H1 (cell line): ENCODE results near the gene DENND2D. TPM values are rescaled to one million over a fixed set of nuclear protein-coding genes. Genes with fewer than 3 reads are reported as not detected.

Experiments used
- CTCF ChIA-PET: fragments of 300-600 bp; sonication (Branson Sonifier 250); formaldehyde crosslinking; loops from one replicate; lab custom pipeline; 2021; ENCODE audit not compliant: partially characterized antibody; lab: Charles Lee
- POLR2A ChIA-PET: fragments of 300-600 bp; sonication (Branson Sonifier 250); formaldehyde crosslinking; loops from one replicate; lab custom pipeline; 2021; ENCODE audit warnings: inconsistent platforms; ENCODE audit not compliant: partially characterized antibody; lab: Charles Lee
- DNase-seq, 2 experiments: peaks; one replicate each; pipeline versions ENCODE4 v3.0.0 to v3.0.0-alpha.2; 2010 to 2022; ENCODE audit warnings: low spot score in 2 of 2, low read depth in 1 of 2, mixed read lengths in 1 of 2
- FAIRE-seq: peaks from 2 replicates; lab custom pipeline; 2011; peaks lifted over from hg19 to GRCh38; lab: Jason Lieb, UNC
- H2AFZ ChIP-seq: 2 replicates; pipeline ENCODE4 v1.8.1; 2012; ENCODE audit warnings: low read length, inconsistent platforms
- H2AK5ac ChIP-seq: 2 replicates; pipeline ENCODE4 v1.6.1; 2013; ENCODE audit warnings: low read depth, low read length
- H2BK120ac ChIP-seq: replicated peaks from 2 replicates; pipeline ENCODE3; 2013; ENCODE audit warnings: low read depth, low read length, inconsistent platforms
- H2BK12ac ChIP-seq: 2 replicates; pipeline ENCODE4 v1.6.1; 2013; ENCODE audit warnings: low read depth, low read length
- H2BK15ac ChIP-seq: 2 replicates; pipeline ENCODE4 v1.6.1; 2013; ENCODE audit warnings: low read length
- H2BK20ac ChIP-seq: 2 replicates; pipeline ENCODE4 v1.6.1; 2013; ENCODE audit warnings: low read length
- H2BK5ac ChIP-seq: 2 replicates; pipeline ENCODE4 v1.6.1; 2013; ENCODE audit warnings: low read depth, low read length
- H3K14ac ChIP-seq: 2 replicates; pipeline ENCODE4 v1.6.1; 2013; ENCODE audit warnings: inconsistent platforms; ENCODE audit not compliant: insufficient read length
- H3K18ac ChIP-seq: 2 replicates; pipeline ENCODE4 v1.6.1; 2013; ENCODE audit warnings: low read length; ENCODE audit errors: extremely low read depth
- H3K23ac ChIP-seq: 2 replicates; pipeline ENCODE4 v1.6.1; 2013; ENCODE audit warnings: inconsistent platforms; ENCODE audit not compliant: insufficient read length
- H3K23me2 ChIP-seq: 2 replicates; pipeline ENCODE4 v1.6.1; 2013; ENCODE audit warnings: low read depth, low read length
- H3K27ac ChIP-seq: 2 replicates; pipeline ENCODE4 v1.6.1; 2011; ENCODE audit warnings: low read depth, low read length, inconsistent platforms
- H3K27me3 ChIP-seq, 4 experiments: replicated peaks in 1 of 4; 1 replicate in 1 of 4; 2 replicates in 3 of 4; pipeline versions ENCODE4 v1.6.1 to v1.8.1; 2011 to 2013; ENCODE audit warnings: low read length in 3 of 4, mild to moderate bottlenecking in 3 of 4, inconsistent platforms in 2 of 4, mixed read lengths in 2 of 4, moderate library complexity in 1 of 4; ENCODE audit not compliant: control insufficient read depth in 3 of 4, insufficient read depth in 3 of 4; ENCODE audit errors: extremely low read depth in 1 of 4
- H3K36me3 ChIP-seq, 4 experiments: 2 replicates each; pipeline versions ENCODE4 v1.6.1 to v1.8.1; 2011 to 2013; ENCODE audit warnings: mild to moderate bottlenecking in 4 of 4, low read length in 3 of 4, moderate library complexity in 2 of 4, control low read depth in 1 of 4, inconsistent platforms in 1 of 4; ENCODE audit not compliant: insufficient read depth in 4 of 4, control insufficient read depth in 2 of 4
- H3K4ac ChIP-seq: replicated peaks from 2 replicates; pipeline ENCODE3; 2013; ENCODE audit warnings: low read length, low read depth, mixed read lengths, inconsistent platforms; ENCODE audit not compliant: insufficient read length
- H3K4me1 ChIP-seq, 4 experiments: replicated peaks in 1 of 4; 1 replicate in 1 of 4; 2 replicates in 3 of 4; pipeline versions ENCODE4 v1.6.1 to v1.8.1; 2011 to 2013; ENCODE audit warnings: low read length in 3 of 4, inconsistent platforms in 2 of 4, mixed read lengths in 1 of 4; ENCODE audit not compliant: insufficient read depth in 4 of 4, control insufficient read depth in 3 of 4
- H3K4me2 ChIP-seq, 2 experiments: 2 replicates each; pipeline versions ENCODE4 v1.6.1 to v1.8.1; 2011 to 2013; ENCODE audit warnings: low read depth in 2 of 2, low read length in 2 of 2, control low read depth in 1 of 2, inconsistent platforms in 1 of 2, mild to moderate bottlenecking in 1 of 2; ENCODE audit not compliant: insufficient read depth in 1 of 2
- H3K4me3 ChIP-seq, 4 experiments: fragments of 200-600, 300-600 bp in 1 of 4; sonication (generic), shearing (Covaris generic), sonication (Bioruptor Twin) in 1 of 4; 2 replicates each; pipeline versions ENCODE4 v1.5.1 to v1.8.1; 2011 to 2016; ENCODE audit warnings: low read length in 4 of 4, low read depth in 3 of 4, control low read depth in 2 of 4, inconsistent platforms in 2 of 4, mild to moderate bottlenecking in 2 of 4, mixed read lengths in 1 of 4, moderate library complexity in 1 of 4; ENCODE audit not compliant: insufficient read depth in 2 of 4; ENCODE audit errors: extremely low read depth in 1 of 4
- H3K56ac ChIP-seq: replicated peaks from 2 replicates; pipeline ENCODE3; 2013; ENCODE audit warnings: low read depth, mild to moderate bottlenecking, mixed read lengths, low read length, inconsistent platforms; ENCODE audit not compliant: insufficient read length
- H3K79me1 ChIP-seq: 2 replicates; pipeline ENCODE4 v1.6.1; 2013; ENCODE audit warnings: low read depth, low read length, control low read depth
- H3K79me2 ChIP-seq, 2 experiments: 2 replicates each; pipeline versions ENCODE4 v1.6.1 to v1.8.1; 2012 to 2013; ENCODE audit warnings: low read length in 2 of 2, mild to moderate bottlenecking in 2 of 2, inconsistent platforms in 1 of 2; ENCODE audit not compliant: insufficient read depth in 2 of 2, control insufficient read depth in 1 of 2
- H3K9ac ChIP-seq, 4 experiments: replicated peaks in 1 of 4; 1 replicate in 1 of 4; 2 replicates in 3 of 4; pipeline versions ENCODE4 v1.6.1 to v1.8.1; 2011 to 2013; ENCODE audit warnings: low read depth in 3 of 4, low read length in 3 of 4, control low read depth in 2 of 4, mild to moderate bottlenecking in 2 of 4, moderate library complexity in 2 of 4, inconsistent platforms in 1 of 4; ENCODE audit errors: extremely low read depth in 1 of 4
- H3K9me3 ChIP-seq, 2 experiments: 2 replicates each; pipeline versions ENCODE4 v1.6.1 to v1.8.1; 2012 to 2013; ENCODE audit warnings: mild to moderate bottlenecking in 2 of 2, moderate library complexity in 2 of 2, control low read depth in 1 of 2, inconsistent platforms in 1 of 2, low read depth in 1 of 2, low read length in 1 of 2, mixed read lengths in 1 of 2; ENCODE audit not compliant: insufficient read depth in 2 of 2
- H4K20me1 ChIP-seq, 2 experiments: replicated peaks in 1 of 2; 2 replicates each; pipeline versions ENCODE3 to v1.8.1; 2011 to 2013; ENCODE audit warnings: inconsistent platforms in 2 of 2, low read length in 2 of 2, mild to moderate bottlenecking in 1 of 2; ENCODE audit not compliant: insufficient read depth in 2 of 2, control insufficient read depth in 1 of 2
- H4K5ac ChIP-seq: 2 replicates; pipeline ENCODE4 v1.6.1; 2013; ENCODE audit warnings: low read length, low read depth, mixed read lengths, inconsistent platforms; ENCODE audit not compliant: insufficient read length
- H4K8ac ChIP-seq: 2 replicates; pipeline ENCODE4 v1.8.0; 2013; ENCODE audit warnings: mild to moderate bottlenecking, moderate library complexity, low read length, inconsistent platforms; ENCODE audit not compliant: insufficient read depth; ENCODE audit errors: extremely low read depth
- H4K91ac ChIP-seq: replicated peaks from 2 replicates; pipeline ENCODE3; 2013; ENCODE audit warnings: low read length, mixed read lengths, inconsistent platforms; ENCODE audit not compliant: insufficient read length
- ASH2L ChIP-seq: fragments of 200-600, 300-600 bp; sonication (generic); IDR thresholded peaks from one replicate; pipeline ENCODE4 v1.7.1; 2017; ENCODE audit warnings: low read length
- BACH1 ChIP-seq: IDR thresholded peaks from 2 replicates; pipeline ENCODE4 v1.6.1; 2012; ENCODE audit warnings: low read length, improper control_type of control experiment
- BRCA1 ChIP-seq: IDR thresholded peaks from 2 replicates; pipeline ENCODE4 v1.6.1; 2012; ENCODE audit warnings: low read depth, low read length, improper control_type of control experiment
- EZH2 ChIP-seq: fragments of 200-600 bp; sonication (generic); IDR thresholded peaks from 2 replicates; pipeline ENCODE4 v1.7.1; 2012; ENCODE audit warnings: low read depth, mild to moderate bottlenecking, moderate library complexity, low read length, inconsistent platforms; ENCODE audit not compliant: severe bottlenecking
- JUND ChIP-seq: IDR thresholded peaks from 2 replicates; pipeline ENCODE4 v1.6.1; 2011; ENCODE audit warnings: mild to moderate bottlenecking, improper control_type of control experiment, low read length
- KDM4A ChIP-seq: IDR thresholded peaks from one replicate; pipeline ENCODE4 v1.7.1; 2012; ENCODE audit warnings: low read depth, mild to moderate bottlenecking, moderate library complexity, low read length, inconsistent platforms; ENCODE audit not compliant: severe bottlenecking
- NRF1 ChIP-seq: IDR thresholded peaks from 2 replicates; pipeline ENCODE4 v1.6.1; 2011; ENCODE audit warnings: mild to moderate bottlenecking, low read depth, low read length, improper control_type of control experiment
- POLR2AphosphoS5 ChIP-seq: IDR thresholded peaks from 2 replicates; pipeline ENCODE4 v1.6.1; 2011; ENCODE audit warnings: low read depth, low read length
- RBBP5 ChIP-seq: IDR thresholded peaks from 2 replicates; pipeline ENCODE4 v1.7.1; 2012; ENCODE audit warnings: low read depth, mild to moderate bottlenecking, inconsistent platforms, low read length, moderate library complexity, borderline replicate concordance
- RXRA ChIP-seq: IDR thresholded peaks from 2 replicates; pipeline ENCODE4 v1.6.1; 2011; ENCODE audit warnings: low read depth, mild to moderate bottlenecking, low read length, moderate library complexity; ENCODE audit not compliant: insufficient read depth
- SIRT6 ChIP-seq: IDR thresholded peaks from one replicate; pipeline ENCODE4 v1.7.1; 2012; ENCODE audit warnings: low read length, inconsistent platforms
- SRF ChIP-seq: IDR thresholded peaks from 2 replicates; pipeline ENCODE4 v1.6.1; 2011; ENCODE audit warnings: mild to moderate bottlenecking, low read depth, low read length, moderate library complexity
- SUZ12 ChIP-seq: fragments of 200-600 bp; sonication (generic); IDR thresholded peaks from 2 replicates; pipeline ENCODE4 v1.6.1; 2012; ENCODE audit warnings: mild to moderate bottlenecking, inconsistent platforms, low read length, moderate library complexity, mixed read lengths
- WGBS, 2 experiments: shearing (Covaris generic) in 1 of 2; methylation state at CpG; one replicate each; pipeline versions ENCODE4 v1.1.6 to v1.1.7; 2013 to 2015; ENCODE audit warnings: low lambda C conversion rate in 2 of 2, mixed read lengths in 2 of 2, inconsistent platforms in 1 of 2, low coverage in 1 of 2, missing lambda C conversion rate in 1 of 2; ENCODE audit not compliant: insufficient replicate concordance in 2 of 2, insufficient coverage in 1 of 2, insufficient read length in 1 of 2; ENCODE audit errors: extremely low coverage in 1 of 2, missing lambda C conversion rate in 1 of 2; 5-methylcytosine and 5-hydroxymethylcytosine counted together
- polyA plus RNA-seq, 7 experiments: library from polyadenylated mRNA; depleted of rRNA in 3 of 7; stranded (reverse) in 5 of 7; unstranded in 2 of 7; fragments of >200 nt in 5 of 7; fragments of 200-250 nt in 2 of 7; gene quantifications; 1 replicate in 5 of 7; 2 replicates in 1 of 7; 4 replicates in 1 of 7; pipeline versions ENCODE4 v1.2.1 to v1.2.3, GENCODE V29; 2011 to 2013; ENCODE audit warnings: missing spikeins in 2 of 7, mixed read lengths in 2 of 7
- total RNA-seq: library from RNA; stranded (reverse); fragmentation: NEBNext Ultra II Directional; extraction: Animal tissue kit (Norgen Biotek cat#: 25700); gene quantifications from 2 replicates; pipeline ENCODE4 v1.2.1, GENCODE V29; 2021

The DENND2D gene
- total and polyA plus RNA-seq, 2 of the 8 experiments (the other 6 are each of a cell fraction or from before 2014, with no cell fraction given), result 0.58 to 1.6 TPM

- no peaks in the 10 kb centered on the region for H3K79me1 ChIP-seq
- peak overlapping the region; percentile 96 for H4K8ac ChIP-seq
- H3K36me3 ChIP-seq, result peaks cover 0 to 21% (median 4%) of the 10 kb centered on the region in 4 experiments; a peak in 3 of 8 replicates
- peak overlapping the region; percentile 3; the same call in 1 of the 2 replicates for H2BK5ac ChIP-seq
- peak overlapping the region; percentile 91 for H4K5ac ChIP-seq
- peak overlapping the region; percentile 57 to 77 for H3K4me2 ChIP-seq
- H3K27me3 ChIP-seq, result no peaks in the 10 kb centered on the region
- H3K56ac ChIP-seq, result peak overlapping the region; percentile 78
- H3K14ac ChIP-seq, result no peak overlapping the region
- peak overlapping the region; percentile 86; the same call in 1 of the 2 replicates for H3K27ac ChIP-seq
- H2BK20ac ChIP-seq, result no peak overlapping the region
- FAIRE-seq (peak; percentile 7), DNase-seq (peak in 1 of 2 experiments; percentile 13)
- peak overlapping the region; percentile 32 for H4K91ac ChIP-seq
- peak overlapping the region; percentile 89 for H3K18ac ChIP-seq
- H3K4ac ChIP-seq, result peak overlapping the region; percentile 10
- H3K9ac ChIP-seq, result peak overlapping the region; percentile 49 to 83 (median 74)
- 0 out of 2 replicates have a peak overlapping the region, but pooled peaks have one; percentile 3 for H2BK12ac ChIP-seq
- peak overlapping the region; percentile 96 for H2AFZ ChIP-seq
- no peak overlapping the region for H2BK15ac ChIP-seq
- ChIA-PET POLR2A (interaction anchor here (0.7 to 1.9 kb wide), 12 partner anchors 10 to 799 kb away, joined by 3 to 15 read pairs (median 4); partner anchors contain the start of genes ATP5PB and WDR77), CTCF (interaction anchor here (0.5 to 1.6 kb wide), 4 partner anchors 109 to 356 kb away, joined by 3 to 6 read pairs (median 4); no protein-coding TSS in a partner anchor)
- H3K4me3 ChIP-seq, result peak overlapping the region; percentile 52 to 84 (median 82)
- H4K20me1 ChIP-seq, result no peaks in the 10 kb centered on the region
- no peak overlapping the region for H2AK5ac ChIP-seq
- no peak overlapping the region for H2BK120ac ChIP-seq
- 2% methylated on average over 26 of the region's 33 CpGs; no CpG with 5 or more reads in 1 of the 2 experiments for WGBS, 2 experiments
- no peaks in the 10 kb centered on the region for H3K9me3 ChIP-seq
- H3K79me2 ChIP-seq, result peaks cover 7 to 49% of the 10 kb centered on the region in 2 experiments
- H3K4me1 ChIP-seq, result peaks cover 0 to 8% (median 0%) of the 10 kb centered on the region in 4 experiments; a peak in 3 of 7 replicates
- H3K23me2 ChIP-seq, result no peaks in the 10 kb centered on the region
- no peak overlapping the region for H3K23ac ChIP-seq
- TF ChIP-seq RXRA, result no peak
- peak; percentile 64 for TF ChIP-seq ASH2L
- TF ChIP-seq BACH1, result no peak
- TF ChIP-seq POLR2AphosphoS5, result 0 out of 2 replicates have a peak, but pooled peaks have one; percentile 55
- no peak for TF ChIP-seq EZH2
- TF ChIP-seq BRCA1, result no peak
- TF ChIP-seq NRF1, result no peak
- TF ChIP-seq SRF, result no peak
- peak; percentile 24 for TF ChIP-seq RBBP5
- no peak for TF ChIP-seq JUND
- TF ChIP-seq SUZ12, result no peak
- no peak for TF ChIP-seq SIRT6
- TF ChIP-seq KDM4A, result peak; percentile 51
These were observed 61.0 kb downstream of the DENND2D start for GRCh38 chr1:111139324-111139955.
